ENCODE results near the gene PDE1C.

The PDE1C gene

DNA sequence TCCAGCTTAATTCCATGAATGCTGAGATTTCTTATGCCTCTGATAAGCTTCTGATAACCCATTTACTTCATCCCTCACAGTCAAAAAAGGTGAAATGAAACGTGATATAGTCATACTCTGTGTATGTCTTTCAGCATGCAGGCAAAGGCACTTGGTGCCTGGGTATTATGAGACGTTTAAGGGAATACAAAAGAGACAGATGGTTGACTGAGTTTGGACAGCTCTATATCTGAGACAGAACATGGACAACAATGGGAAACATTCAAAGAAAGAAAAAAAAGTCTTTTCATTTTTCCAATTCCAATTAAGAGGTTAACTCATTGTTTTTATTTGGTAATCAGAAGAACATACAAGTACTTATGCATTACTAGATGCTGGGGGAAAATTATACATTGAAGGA lies 287.0 kb downstream of the PDE1C start:
- TF ChIP-seq, protein P1, sequence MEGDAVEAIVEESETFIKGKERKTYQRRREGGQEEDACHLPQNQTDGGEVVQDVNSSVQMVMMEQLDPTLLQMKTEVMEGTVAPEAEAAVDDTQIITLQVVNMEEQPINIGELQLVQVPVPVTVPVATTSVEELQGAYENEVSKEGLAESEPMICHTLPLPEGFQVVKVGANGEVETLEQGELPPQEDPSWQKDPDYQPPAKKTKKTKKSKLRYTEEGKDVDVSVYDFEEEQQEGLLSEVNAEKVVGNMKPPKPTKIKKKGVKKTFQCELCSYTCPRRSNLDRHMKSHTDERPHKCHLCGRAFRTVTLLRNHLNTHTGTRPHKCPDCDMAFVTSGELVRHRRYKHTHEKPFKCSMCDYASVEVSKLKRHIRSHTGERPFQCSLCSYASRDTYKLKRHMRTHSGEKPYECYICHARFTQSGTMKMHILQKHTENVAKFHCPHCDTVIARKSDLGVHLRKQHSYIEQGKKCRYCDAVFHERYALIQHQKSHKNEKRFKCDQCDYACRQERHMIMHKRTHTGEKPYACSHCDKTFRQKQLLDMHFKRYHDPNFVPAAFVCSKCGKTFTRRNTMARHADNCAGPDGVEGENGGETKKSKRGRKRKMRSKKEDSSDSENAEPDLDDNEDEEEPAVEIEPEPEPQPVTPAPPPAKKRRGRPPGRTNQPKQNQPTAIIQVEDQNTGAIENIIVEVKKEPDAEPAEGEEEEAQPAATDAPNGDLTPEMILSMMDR (IDR thresholded peaks at IDR 0.05; ENCODE audit: low read depth, low read length): no peak
- no peak for DNase-seq (ENCODE audit: extremely low read depth, low read depth)

DNA sequence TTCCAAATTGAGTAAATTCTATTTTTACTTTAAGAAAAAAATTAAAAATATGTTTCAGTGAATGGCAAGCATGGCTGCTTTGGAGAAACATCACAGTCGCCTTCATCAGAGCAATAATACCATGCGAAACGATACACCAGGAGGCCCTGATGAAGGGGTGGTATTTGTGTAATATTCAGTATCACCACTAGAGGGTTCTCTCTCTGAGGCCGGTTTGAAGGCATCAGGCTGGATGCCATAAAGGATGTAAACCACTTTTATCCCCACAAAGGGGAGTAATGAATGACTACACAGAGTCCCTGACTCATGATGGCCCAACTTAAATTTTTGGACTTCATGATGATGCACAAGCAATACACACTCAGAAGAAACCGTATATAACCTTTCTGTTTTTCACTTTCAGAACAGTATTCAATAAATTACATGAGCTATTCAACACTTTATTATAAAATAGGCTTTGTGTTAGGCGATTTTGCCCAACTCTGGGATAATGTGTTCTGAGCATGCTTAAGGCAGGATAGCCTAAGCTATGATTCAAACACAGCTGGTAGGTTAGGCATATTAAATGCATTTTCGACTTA lies 287.7 kb downstream of the PDE1C start:
- no peak for DNase-seq (ENCODE audit: extremely low read depth, low read depth)
- TF ChIP-seq, protein P1 (IDR thresholded peaks at IDR 0.05; ENCODE audit: low read depth, low read length): peak; percentile 55

DNA sequence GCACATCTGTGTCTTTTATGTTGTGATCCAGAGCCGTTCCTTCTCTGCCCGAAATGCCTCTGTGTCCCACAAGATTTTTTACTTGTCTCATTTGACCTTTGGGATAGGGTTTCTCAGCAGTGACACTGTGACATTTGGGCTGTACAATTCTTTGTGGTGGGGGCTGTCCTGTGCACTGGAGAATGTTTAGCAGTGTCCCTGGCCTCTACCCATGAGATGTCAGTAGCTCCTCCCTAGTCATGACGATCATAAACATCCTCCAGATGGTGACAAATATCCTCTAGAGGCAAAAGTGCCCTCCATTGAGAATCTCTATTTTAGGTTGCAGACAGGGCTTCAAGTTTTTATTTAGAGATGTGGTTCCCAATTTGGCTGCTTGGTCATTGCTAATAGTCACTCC lies 291.9 kb downstream of the PDE1C start:
- TF ChIP-seq, protein P1 (IDR thresholded peaks at IDR 0.05; ENCODE audit: low read depth, low read length): no peak
- no peak for DNase-seq (ENCODE audit: extremely low read depth, low read depth)

GRCh38 chr7:31776616-31777015 lies 293.6 kb downstream of the PDE1C start:
- DNase-seq (ENCODE audit: extremely low read depth, low read depth): no peak
- TF ChIP-seq, protein P1 (IDR thresholded peaks at IDR 0.05; ENCODE audit: low read depth, low read length): no peak

DNA sequence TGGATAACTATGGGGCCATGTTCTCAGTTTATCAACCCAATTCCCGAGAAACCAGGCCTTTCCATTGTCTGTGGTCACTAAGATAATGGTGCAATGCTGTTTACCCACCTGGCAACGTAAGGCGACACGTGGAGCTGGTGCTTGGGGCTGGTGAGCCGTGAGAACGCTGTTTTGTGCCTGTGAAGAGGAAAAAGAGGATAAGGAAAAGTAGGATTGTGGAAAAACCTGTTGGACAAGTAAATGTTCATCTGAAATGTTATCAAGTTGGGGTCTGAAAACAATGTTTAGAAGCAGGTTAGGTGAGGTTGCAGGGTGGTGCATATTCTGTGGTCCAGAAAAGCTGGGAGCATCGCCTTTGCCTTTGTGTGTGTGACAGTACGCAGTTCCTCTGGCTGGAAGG lies 294.7 kb downstream of the PDE1C start:
- TF ChIP-seq, protein P1 (IDR thresholded peaks at IDR 0.05; ENCODE audit: low read depth, low read length): no peak
- DNase-seq (ENCODE audit: extremely low read depth, low read depth): no peak

DNA sequence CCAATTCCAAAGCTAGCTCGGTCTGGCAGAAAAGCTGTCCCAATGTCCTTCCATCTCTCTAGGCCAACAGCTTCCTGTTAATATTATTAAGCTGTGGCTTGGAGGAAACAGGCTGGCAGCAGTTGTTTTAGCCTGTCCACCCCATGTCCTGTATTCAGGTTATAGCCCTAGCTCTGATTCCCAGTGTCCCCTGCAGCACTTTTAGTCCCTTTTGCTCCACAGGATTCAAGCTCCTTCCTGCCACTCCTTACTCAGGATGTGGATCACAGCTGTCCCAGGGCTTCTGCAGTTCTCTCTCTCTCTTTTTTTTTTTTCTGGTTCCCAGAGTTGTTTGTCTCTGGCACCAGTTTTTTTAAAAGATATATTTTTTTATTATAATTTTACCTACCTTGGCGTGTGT lies 298.0 kb downstream of the PDE1C start:
- TF ChIP-seq, protein P1 (IDR thresholded peaks at IDR 0.05; ENCODE audit: low read depth, low read length): no peak
- no peak for DNase-seq (ENCODE audit: extremely low read depth, low read depth)

GRCh38 chr7:31767686-31768358 lies 302.4 kb downstream of the PDE1C start:
- TF ChIP-seq, protein P1 (IDR thresholded peaks at IDR 0.05; ENCODE audit: low read depth, low read length): no peak
- no peak for DNase-seq (ENCODE audit: extremely low read depth, low read depth)

Data from AG09319 (cell line).